RWPE2 (cell line): ENCODE measurements around the gene SLC4A7.

Experiments
- ATAC-seq: fragments of 200-7000 bp; cut with Tn5 transposase; 3 replicates; pipeline ENCODE4 v1.9.1; 2021; ENCODE audit warnings: low read depth
- DNase-seq: peaks from one replicate; pipeline ENCODE4 v3.0.0-alpha.2; 2020; ENCODE audit warnings: low spot score
- H3K27ac ChIP-seq: fragments of 450-650 bp; 2 replicates; pipeline ENCODE4 v1.5.1; 2017; ENCODE audit warnings: mild to moderate bottlenecking; ENCODE audit not compliant: poor library complexity, severe bottlenecking
- H3K27me3 ChIP-seq: fragments of 250-450 bp; sonication (Bioruptor Pico); 2 replicates; pipeline ENCODE4 v1.5.1; 2021; ENCODE audit warnings: mild to moderate bottlenecking, moderate library complexity; ENCODE audit not compliant: insufficient read depth, poor library complexity, severe bottlenecking
- H3K36me3 ChIP-seq: fragments of 250-450 bp; sonication (Bioruptor Pico); 2 replicates; pipeline ENCODE4 v1.5.1; 2020; ENCODE audit warnings: low read depth, mild to moderate bottlenecking, moderate library complexity
- H3K4me1 ChIP-seq: fragments of 250-450 bp; sonication (Bioruptor Pico); 2 replicates; pipeline ENCODE4 v1.5.1; 2021; ENCODE audit warnings: mild to moderate bottlenecking, moderate library complexity; ENCODE audit not compliant: insufficient read depth, poor library complexity, severe bottlenecking
- H3K4me3 ChIP-seq: fragments of 250-450 bp; sonication (Bioruptor Pico); 2 replicates; pipeline ENCODE4 v1.5.1; 2021; ENCODE audit warnings: mild to moderate bottlenecking, moderate library complexity; ENCODE audit not compliant: severe bottlenecking
- H3K9me3 ChIP-seq: fragments of 250-450 bp; sonication (Bioruptor Pico); 2 replicates; pipeline ENCODE4 v1.5.1; 2021; ENCODE audit warnings: mild to moderate bottlenecking, moderate library complexity; ENCODE audit not compliant: severe bottlenecking
- CTCF ChIP-seq: fragments of 450-650 bp; IDR thresholded peaks from one replicate; pipeline ENCODE4 v1.5.1; 2017; ENCODE audit warnings: mild to moderate bottlenecking, moderate library complexity; ENCODE audit not compliant: poor library complexity, severe bottlenecking

SLC4A7 gene

DNA sequence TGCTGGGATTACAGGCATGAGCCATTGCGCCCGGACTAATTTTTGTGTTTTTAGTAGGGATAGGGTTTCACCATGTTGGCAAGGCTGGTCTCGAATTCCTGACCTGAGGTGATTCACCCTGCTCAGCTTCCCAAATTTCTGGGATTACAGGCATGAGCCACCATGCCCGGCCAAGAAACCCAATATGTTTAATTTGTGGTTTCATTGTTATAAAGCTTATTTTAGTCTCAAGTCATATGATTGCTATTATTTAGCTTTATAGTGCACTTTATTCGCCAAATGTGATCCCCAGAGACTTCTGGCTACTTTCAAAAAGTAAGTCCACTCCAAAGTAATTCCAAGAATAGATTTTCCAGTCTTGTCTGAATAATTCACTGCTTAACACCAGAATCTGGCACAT is 19.3 kb upstream of the SLC4A7 start:
- DNase-seq (no peak), ATAC-seq (peak; percentile 72)
- Histone ChIP-seq H3K27ac (peak overlapping the region; percentile 35), H3K4me1 (peaks cover 16% of the 10 kb centered on the region), H3K27me3 (no peaks in the 10 kb centered on the region), H3K4me3 (no peak overlapping the region), H3K9me3 (no peaks in the 10 kb centered on the region), H3K36me3 (no peaks in the 10 kb centered on the region)
- TF ChIP-seq CTCF: no peak

GRCh38 chr3:27501759-27502158 is 17.6 kb upstream of the SLC4A7 start:
- Histone ChIP-seq H3K9me3 (no peaks in the 10 kb centered on the region), H3K4me1 (peaks cover 3% of the 10 kb centered on the region), H3K4me3 (no peak overlapping the region), H3K27ac (no peak overlapping the region), H3K36me3 (no peaks in the 10 kb centered on the region), H3K27me3 (no peaks in the 10 kb centered on the region)
- ATAC-seq (no peak), DNase-seq (no peak)
- TF ChIP-seq CTCF: no peak

GRCh38 chr3:27500986-27501385 is 16.8 kb upstream of the SLC4A7 start:
- TF ChIP-seq CTCF: no peak
- H3K27me3 ChIP-seq: no peaks in the 10 kb centered on the region
- no peaks in the 10 kb centered on the region for H3K9me3 ChIP-seq
- DNase-seq (no peak), ATAC-seq (no peak)
- no peaks in the 10 kb centered on the region for H3K4me1 ChIP-seq
- H3K27ac ChIP-seq: no peak overlapping the region
- no peak overlapping the region for H3K4me3 ChIP-seq
- no peaks in the 10 kb centered on the region for H3K36me3 ChIP-seq

DNA sequence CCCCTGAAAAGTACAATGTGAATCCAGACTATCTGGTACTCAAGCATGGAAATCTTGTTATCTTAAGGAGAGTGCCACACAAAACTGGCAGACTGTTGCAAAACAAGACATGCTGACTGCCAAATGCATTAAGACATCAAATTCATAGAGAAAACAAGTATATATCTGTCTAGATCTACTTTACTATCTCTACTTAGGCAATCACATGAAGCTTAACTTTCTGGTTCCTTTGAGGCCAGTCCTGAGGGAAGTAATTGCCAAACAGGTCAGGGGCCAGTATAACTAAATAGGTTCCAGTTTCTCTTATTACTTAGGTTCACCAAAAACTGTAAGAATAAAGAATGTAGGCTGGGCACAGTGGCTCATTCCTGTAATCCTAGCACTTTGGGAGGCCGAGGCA is 15.9 kb upstream of the SLC4A7 start:
- ATAC-seq: peak; percentile 25; the same call in 1 of the 3 replicates
- TF ChIP-seq CTCF: no peak
- Histone ChIP-seq H3K27ac (no peak overlapping the region), H3K4me1 (no peaks in the 10 kb centered on the region), H3K27me3 (no peaks in the 10 kb centered on the region), H3K9me3 (no peaks in the 10 kb centered on the region), H3K36me3 (no peaks in the 10 kb centered on the region), H3K4me3 (no peak overlapping the region)
- no peak for DNase-seq

GRCh38 chr3:27494784-27495183 is 10.6 kb upstream of the SLC4A7 start:
- H3K36me3 ChIP-seq: no peaks in the 10 kb centered on the region
- no peak overlapping the region for H3K27ac ChIP-seq
- H3K27me3 ChIP-seq: no peaks in the 10 kb centered on the region
- DNase-seq: no peak
- no peaks in the 10 kb centered on the region for H3K4me1 ChIP-seq
- H3K4me3 ChIP-seq: no peak overlapping the region
- no peaks in the 10 kb centered on the region for H3K9me3 ChIP-seq
- TF ChIP-seq CTCF: no peak
- ATAC-seq: no peak
